ENCODE data around the gene ABHD15.
A peak's percentile ranks its signal among the peaks of the same experiment; 100 is the strongest.
"Not testable (repeated sequence)": the region's sequence is repeated elsewhere in the genome, so short reads cannot be mapped to it uniquely, and the experiment has no call there.

ABHD15 gene

GRCh38 chr17:29567554-29568330, 905 bp upstream of the ABHD15 start:
- DNase-seq: peak; percentile 49

- DNase-seq: no peak
Measured at GRCh38 chr17:29567304-29567553, 392 bp upstream of the ABHD15 start.

- DNase-seq: peak; percentile 72
Measured at GRCh38 chr17:29565643-29566472, 979 bp downstream of the ABHD15 start.

GRCh38 chr17:29563816-29564215, 3.0 kb downstream of the ABHD15 start:
- no peak for DNase-seq

- no peak for DNase-seq
Measured at GRCh38 chr17:29562615-29563014, 4.2 kb downstream of the ABHD15 start.

- no peak for DNase-seq
Measured at GRCh38 chr17:29561554-29562517, 5.0 kb downstream of the ABHD15 start.

- DNase-seq: no peak
Measured at GRCh38 chr17:29560316-29560715, 6.5 kb downstream of the ABHD15 start.

- no peak for DNase-seq
Measured at GRCh38 chr17:29559640-29560039, 7.2 kb downstream of the ABHD15 start.

- not testable (repeated sequence) for DNase-seq
Measured at GRCh38 chr17:29558139-29558538, 8.7 kb downstream of the ABHD15 start.

GRCh38 chr17:29557739-29558116, 9.1 kb downstream of the ABHD15 start:
- DNase-seq: no peak

- DNase-seq: no peak
Measured at GRCh38 chr17:29557085-29557738, 9.6 kb downstream of the ABHD15 start.

GRCh38 chr17:29555840-29556239, 11.0 kb downstream of the ABHD15 start:
- no peak for DNase-seq

- peak; percentile 6 for DNase-seq
Measured at GRCh38 chr17:29549177-29549923, 17.5 kb downstream of the ABHD15 start.

- DNase-seq: no peak
Measured at GRCh38 chr17:29546830-29547229, 20.0 kb downstream of the ABHD15 start.

- no peak for DNase-seq
Measured at GRCh38 chr17:29546085-29546484, 20.8 kb downstream of the ABHD15 start.

- no peak for DNase-seq
Measured at GRCh38 chr17:29544066-29544465, 22.8 kb downstream of the ABHD15 start.

- no peak for DNase-seq
Measured at GRCh38 chr17:29533976-29534375, 32.9 kb downstream of the ABHD15 start.

GRCh38 chr17:29526322-29526721, 40.5 kb downstream of the ABHD15 start:
- DNase-seq: no peak

GRCh38 chr17:29524692-29525091, 42.1 kb downstream of the ABHD15 start:
- no peak for DNase-seq

- DNase-seq: no peak
Measured at GRCh38 chr17:29518359-29518758, 48.5 kb downstream of the ABHD15 start.

- no peak for DNase-seq
Measured at GRCh38 chr17:29514792-29515191, 52.0 kb downstream of the ABHD15 start.

GRCh38 chr17:29510953-29511352, 55.9 kb downstream of the ABHD15 start:
- no peak for DNase-seq

All from NCI-H345 (cell line).